ENCODE data around the gene SMIM7.
A peak's percentile ranks its signal among the peaks of the same experiment; 100 is the strongest.

SMIM7 gene

GRCh38 chr19:16620018-16620417 lies 39.9 kb downstream of the SMIM7 start:
- TF ChIP-seq, protein P1, sequence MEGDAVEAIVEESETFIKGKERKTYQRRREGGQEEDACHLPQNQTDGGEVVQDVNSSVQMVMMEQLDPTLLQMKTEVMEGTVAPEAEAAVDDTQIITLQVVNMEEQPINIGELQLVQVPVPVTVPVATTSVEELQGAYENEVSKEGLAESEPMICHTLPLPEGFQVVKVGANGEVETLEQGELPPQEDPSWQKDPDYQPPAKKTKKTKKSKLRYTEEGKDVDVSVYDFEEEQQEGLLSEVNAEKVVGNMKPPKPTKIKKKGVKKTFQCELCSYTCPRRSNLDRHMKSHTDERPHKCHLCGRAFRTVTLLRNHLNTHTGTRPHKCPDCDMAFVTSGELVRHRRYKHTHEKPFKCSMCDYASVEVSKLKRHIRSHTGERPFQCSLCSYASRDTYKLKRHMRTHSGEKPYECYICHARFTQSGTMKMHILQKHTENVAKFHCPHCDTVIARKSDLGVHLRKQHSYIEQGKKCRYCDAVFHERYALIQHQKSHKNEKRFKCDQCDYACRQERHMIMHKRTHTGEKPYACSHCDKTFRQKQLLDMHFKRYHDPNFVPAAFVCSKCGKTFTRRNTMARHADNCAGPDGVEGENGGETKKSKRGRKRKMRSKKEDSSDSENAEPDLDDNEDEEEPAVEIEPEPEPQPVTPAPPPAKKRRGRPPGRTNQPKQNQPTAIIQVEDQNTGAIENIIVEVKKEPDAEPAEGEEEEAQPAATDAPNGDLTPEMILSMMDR (IDR thresholded peaks at IDR 0.05; ENCODE audit: insufficient read depth, low read depth, low read length, missing control alignments): no peak
- no peak overlapping the region for H3K4me3 ChIP-seq (ENCODE audit: low read depth, low read length)
- DNase-seq (ENCODE audit: low read depth): no peak

GRCh38 chr19:16619457-16619856 lies 40.5 kb downstream of the SMIM7 start:
- no peak overlapping the region for H3K4me3 ChIP-seq (ENCODE audit: low read depth, low read length)
- DNase-seq (ENCODE audit: low read depth): no peak
- TF ChIP-seq, protein P1 (IDR thresholded peaks at IDR 0.05; ENCODE audit: insufficient read depth, low read depth, low read length, missing control alignments): no peak

DNA sequence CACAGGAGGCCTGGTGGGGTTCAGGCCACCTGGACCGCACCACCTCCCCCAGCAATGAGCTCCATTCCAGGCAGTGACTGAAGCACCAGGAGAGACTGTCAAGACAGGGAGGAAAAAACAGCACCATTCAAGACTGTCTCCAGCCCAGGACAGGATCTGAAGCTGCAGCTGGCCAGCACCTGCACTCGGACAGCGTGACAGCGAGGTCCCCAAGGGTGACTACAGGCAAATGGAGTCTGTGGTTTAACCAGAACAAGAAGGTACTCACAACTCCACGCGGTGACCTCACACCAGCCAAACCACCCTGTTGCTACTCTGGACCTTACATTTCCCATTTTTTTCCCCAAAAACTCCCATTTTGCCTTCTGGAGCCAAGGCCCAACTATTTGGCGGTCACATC lies 41.7 kb downstream of the SMIM7 start:
- TF ChIP-seq, protein P1 (IDR thresholded peaks at IDR 0.05; ENCODE audit: insufficient read depth, low read depth, low read length, missing control alignments): no peak
- no peak overlapping the region for H3K4me3 ChIP-seq (ENCODE audit: low read depth, low read length)
- no peak for DNase-seq (ENCODE audit: low read depth)

- no peak overlapping the region for H3K4me3 ChIP-seq (ENCODE audit: low read depth, low read length)
- TF ChIP-seq, protein P1 (IDR thresholded peaks at IDR 0.05; ENCODE audit: insufficient read depth, low read depth, low read length, missing control alignments): no peak
- peak; percentile 45 for DNase-seq (ENCODE audit: low read depth)
These were observed 44.1 kb downstream of the SMIM7 start for GRCh38 chr19:16615808-16616207.

DNA sequence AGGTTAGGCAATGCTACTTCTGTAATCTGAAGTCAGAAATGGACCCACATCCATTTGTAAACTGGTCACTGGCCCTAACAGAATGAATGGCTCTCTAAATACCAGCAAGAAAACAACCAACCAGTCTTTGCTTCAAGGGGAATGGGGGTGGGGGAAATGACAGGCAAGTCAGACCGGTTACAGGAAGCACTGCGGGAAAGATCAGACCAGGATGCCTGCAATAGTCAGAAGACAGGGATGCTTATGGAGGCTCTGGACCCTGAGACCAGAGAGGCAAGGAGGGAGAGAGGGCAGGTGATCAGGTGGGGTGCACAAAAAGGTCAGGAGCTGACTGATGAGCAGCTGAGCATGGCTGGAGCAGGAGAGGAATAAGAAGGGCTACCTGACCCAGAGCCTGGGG lies 45.0 kb downstream of the SMIM7 start:
- DNase-seq (ENCODE audit: low read depth): no peak
- TF ChIP-seq, protein P1 (IDR thresholded peaks at IDR 0.05; ENCODE audit: insufficient read depth, low read depth, low read length, missing control alignments): no peak
- H3K4me3 ChIP-seq (ENCODE audit: low read depth, low read length): no peak overlapping the region

- H3K4me3 ChIP-seq (ENCODE audit: low read depth, low read length): no peak overlapping the region
- DNase-seq (ENCODE audit: low read depth): no peak
- TF ChIP-seq, protein P1 (IDR thresholded peaks at IDR 0.05; ENCODE audit: insufficient read depth, low read depth, low read length, missing control alignments): no peak
These were observed 46.1 kb downstream of the SMIM7 start for GRCh38 chr19:16613841-16614240.

- DNase-seq (ENCODE audit: low read depth): no peak
These were observed 47.3 kb downstream of the SMIM7 start for GRCh38 chr19:16612636-16613035.

More at GRCh38 chr19:16612636-16613035, 47.3 kb downstream of the SMIM7 start:
- no peak overlapping the region for H3K4me3 ChIP-seq (ENCODE audit: low read depth, low read length)
- TF ChIP-seq, protein P1 (IDR thresholded peaks at IDR 0.05; ENCODE audit: insufficient read depth, low read depth, low read length, missing control alignments): no peak
